ENCODE results near the gene TPGS1.
A peak's percentile ranks its signal among the peaks of the same experiment; 100 is the strongest.

The TPGS1 gene

GRCh38 chr19:474126-475078 is 32.9 kb upstream of the TPGS1 start:
- Histone ChIP-seq H2BK5ac (ENCODE audit: low read length) (peak overlapping the region; percentile 94), H3K14ac (ENCODE audit: low read length) (peak overlapping the region; percentile 75), H3K9me3 (replicated peaks in 1 of 2; ENCODE audit: control insufficient read depth in 2 of 2, insufficient read depth in 1 of 2, low read depth in 1 of 2, low read length in 2 of 2) (no peaks in the 10 kb centered on the region), H2BK120ac (ENCODE audit: low read depth, low read length) (peak overlapping the region; percentile 91), H2AFZ (ENCODE audit: low read length) (peak overlapping the region; percentile 74), H3K4me2 (ENCODE audit: insufficient read depth, low read length, poor library complexity, severe bottlenecking) (no peak overlapping the region), H3K4me3 (ENCODE audit: low read length in 2 of 2) (no peak overlapping the region), H3K4ac (ENCODE audit: low read length) (peak overlapping the region; percentile 76), H2BK15ac (ENCODE audit: low read length) (peak overlapping the region; percentile 98), H2BK12ac (ENCODE audit: low read length) (peak overlapping the region; percentile 98), H3K36me3 (replicated peaks in 1 of 2; ENCODE audit: control insufficient read depth in 2 of 2, insufficient read depth in 2 of 2, low read length in 2 of 2) (no peaks in the 10 kb centered on the region), H3K4me1 (ENCODE audit: control insufficient read depth in 2 of 2, insufficient read depth in 1 of 2, low read depth in 1 of 2, low read length in 2 of 2) (peaks cover 4 to 5% of the 10 kb centered on the region in 2 donors), H3K18ac (ENCODE audit: low read length) (peak overlapping the region; percentile 90), H3K27me3 (ENCODE audit: control insufficient read depth in 3 of 3, insufficient read depth in 3 of 3, low read depth in 1 of 3, low read length in 3 of 3) (peaks cover 0 to 4% (median 0%) of the 10 kb centered on the region in 3 experiments), H4K8ac (ENCODE audit: low read depth, low read length) (no peak overlapping the region), H3K9ac (ENCODE audit: low read depth, low read length, poor library complexity) (peak overlapping the region; percentile 60), H3K27ac (replicated peaks; ENCODE audit: low read length) (no peak overlapping the region), H3K23ac (ENCODE audit: low read depth, low read length, poor library complexity) (peak overlapping the region; percentile 20), H4K91ac (ENCODE audit: low read depth, low read length, poor library complexity) (no peak overlapping the region), H3K79me1 (ENCODE audit: low read depth, low read length) (no peaks in the 10 kb centered on the region), H2AK5ac (ENCODE audit: low read depth, low read length) (peak overlapping the region; percentile 75)
- WGBS, 2 donors (ENCODE audit: extremely low coverage in 2 of 2, insufficient read length in 2 of 2, insufficient replicate concordance in 1 of 2) = no CpG with 5 or more reads among the region's 57 CpGs
- no peak for DNase-seq (ENCODE audit: low spot score)

- peaks cover 6 to 7% of the 10 kb centered on the region in 2 donors for H3K4me1 ChIP-seq (ENCODE audit: control insufficient read depth in 2 of 2, insufficient read depth in 1 of 2, low read depth in 1 of 2, low read length in 2 of 2)
- no peak overlapping the region for H3K23ac ChIP-seq (ENCODE audit: low read depth, low read length, poor library complexity)
- H3K18ac ChIP-seq (ENCODE audit: low read length) = no peak overlapping the region
- no peak overlapping the region for H3K4ac ChIP-seq (ENCODE audit: low read length)
- no peak overlapping the region for H3K27ac ChIP-seq (replicated peaks; ENCODE audit: low read length)
- H2BK5ac ChIP-seq (ENCODE audit: low read length) = no peak overlapping the region
- no peak overlapping the region for H4K8ac ChIP-seq (ENCODE audit: low read depth, low read length)
- no peak overlapping the region for H3K9ac ChIP-seq (ENCODE audit: low read depth, low read length, poor library complexity)
- H3K79me1 ChIP-seq (ENCODE audit: low read depth, low read length) = no peaks in the 10 kb centered on the region
- no peak overlapping the region for H3K4me2 ChIP-seq (ENCODE audit: insufficient read depth, low read length, poor library complexity, severe bottlenecking)
- DNase-seq (ENCODE audit: low spot score) = no peak
- no peak overlapping the region for H4K91ac ChIP-seq (ENCODE audit: low read depth, low read length, poor library complexity)
- H3K9me3 ChIP-seq (replicated peaks in 1 of 2; ENCODE audit: control insufficient read depth in 2 of 2, insufficient read depth in 1 of 2, low read depth in 1 of 2, low read length in 2 of 2) = peaks cover 0 to 1% of the 10 kb centered on the region in 2 donors
- no peak overlapping the region for H2AK5ac ChIP-seq (ENCODE audit: low read depth, low read length)
- peaks cover 0 to 4% (median 0%) of the 10 kb centered on the region in 3 experiments for H3K27me3 ChIP-seq (ENCODE audit: control insufficient read depth in 3 of 3, insufficient read depth in 3 of 3, low read depth in 1 of 3, low read length in 3 of 3)
- H2BK12ac ChIP-seq (ENCODE audit: low read length) = no peak overlapping the region
- H3K4me3 ChIP-seq (ENCODE audit: low read length in 2 of 2) = no peak overlapping the region
- no peaks in the 10 kb centered on the region for H3K36me3 ChIP-seq (replicated peaks in 1 of 2; ENCODE audit: control insufficient read depth in 2 of 2, insufficient read depth in 2 of 2, low read length in 2 of 2)
- no peak overlapping the region for H2BK15ac ChIP-seq (ENCODE audit: low read length)
- no CpG with 5 or more reads among the region's 13 CpGs for WGBS, 2 donors (ENCODE audit: extremely low coverage in 2 of 2, insufficient read length in 2 of 2, insufficient replicate concordance in 1 of 2)
- no peak overlapping the region for H2BK120ac ChIP-seq (ENCODE audit: low read depth, low read length)
- H2AFZ ChIP-seq (ENCODE audit: low read length) = no peak overlapping the region
- no peak overlapping the region for H3K14ac ChIP-seq (ENCODE audit: low read length)
These were observed 31.9 kb upstream of the TPGS1 start for GRCh38 chr19:475360-475759.

GRCh38 chr19:478236-478903 is 28.9 kb upstream of the TPGS1 start:
- no peak overlapping the region for H3K4me3 ChIP-seq (ENCODE audit: low read length in 2 of 2)
- no peak overlapping the region for H3K9ac ChIP-seq (ENCODE audit: low read depth, low read length, poor library complexity)
- peak overlapping the region; percentile 76 for H2BK5ac ChIP-seq (ENCODE audit: low read length)
- no peak overlapping the region for H2BK120ac ChIP-seq (ENCODE audit: low read depth, low read length)
- peaks cover 0 to 4% (median 0%) of the 10 kb centered on the region in 3 experiments for H3K27me3 ChIP-seq (ENCODE audit: control insufficient read depth in 3 of 3, insufficient read depth in 3 of 3, low read depth in 1 of 3, low read length in 3 of 3)
- peak overlapping the region; percentile 88 for H2BK15ac ChIP-seq (ENCODE audit: low read length)
- H3K4me1 ChIP-seq (ENCODE audit: control insufficient read depth in 2 of 2, insufficient read depth in 1 of 2, low read depth in 1 of 2, low read length in 2 of 2) = peaks cover 6% of the 10 kb centered on the region in 2 donors
- peak overlapping the region; percentile 40 for H3K23ac ChIP-seq (ENCODE audit: low read depth, low read length, poor library complexity)
- no peak overlapping the region for H3K4ac ChIP-seq (ENCODE audit: low read length)
- H3K79me1 ChIP-seq (ENCODE audit: low read depth, low read length) = no peaks in the 10 kb centered on the region
- peak overlapping the region; percentile 57 for H2AFZ ChIP-seq (ENCODE audit: low read length)
- no peak overlapping the region for H3K27ac ChIP-seq (replicated peaks; ENCODE audit: low read length)
- DNase-seq (ENCODE audit: low spot score) = no peak
- H2BK12ac ChIP-seq (ENCODE audit: low read length) = peak overlapping the region; percentile 81
- H3K36me3 ChIP-seq (replicated peaks in 1 of 2; ENCODE audit: control insufficient read depth in 2 of 2, insufficient read depth in 2 of 2, low read length in 2 of 2) = no peaks in the 10 kb centered on the region
- H3K4me2 ChIP-seq (ENCODE audit: insufficient read depth, low read length, poor library complexity, severe bottlenecking) = no peak overlapping the region
- H4K91ac ChIP-seq (ENCODE audit: low read depth, low read length, poor library complexity) = no peak overlapping the region
- H3K9me3 ChIP-seq (replicated peaks in 1 of 2; ENCODE audit: control insufficient read depth in 2 of 2, insufficient read depth in 1 of 2, low read depth in 1 of 2, low read length in 2 of 2) = peaks cover 0 to 5% of the 10 kb centered on the region in 2 donors
- H2AK5ac ChIP-seq (ENCODE audit: low read depth, low read length) = peak overlapping the region; percentile 85
- H3K18ac ChIP-seq (ENCODE audit: low read length) = peak overlapping the region; percentile 23
- peak overlapping the region; percentile 6 for H3K14ac ChIP-seq (ENCODE audit: low read length)
- H4K8ac ChIP-seq (ENCODE audit: low read depth, low read length) = no peak overlapping the region
- no CpG with 5 or more reads among the region's 26 CpGs for WGBS, 2 donors (ENCODE audit: extremely low coverage in 2 of 2, insufficient read length in 2 of 2, insufficient replicate concordance in 1 of 2)

GRCh38 chr19:478976-479375 is 28.3 kb upstream of the TPGS1 start:
- Histone ChIP-seq H3K4me3 (ENCODE audit: low read length in 2 of 2) (no peak overlapping the region), H3K9ac (ENCODE audit: low read depth, low read length, poor library complexity) (no peak overlapping the region), H2AK5ac (ENCODE audit: low read depth, low read length) (peak overlapping the region; percentile 85), H2AFZ (ENCODE audit: low read length) (no peak overlapping the region), H3K14ac (ENCODE audit: low read length) (peak overlapping the region; percentile 6), H3K79me1 (ENCODE audit: low read depth, low read length) (peaks cover 1% of the 10 kb centered on the region), H3K27me3 (ENCODE audit: control insufficient read depth in 3 of 3, insufficient read depth in 3 of 3, low read depth in 1 of 3, low read length in 3 of 3) (peaks cover 0 to 4% (median 0%) of the 10 kb centered on the region in 3 experiments), H3K4ac (ENCODE audit: low read length) (no peak overlapping the region), H2BK15ac (ENCODE audit: low read length) (peak overlapping the region; percentile 88), H2BK5ac (ENCODE audit: low read length) (no peak overlapping the region), H3K18ac (ENCODE audit: low read length) (peak overlapping the region; percentile 23), H3K27ac (replicated peaks; ENCODE audit: low read length) (no peak overlapping the region), H3K9me3 (replicated peaks in 1 of 2; ENCODE audit: control insufficient read depth in 2 of 2, insufficient read depth in 1 of 2, low read depth in 1 of 2, low read length in 2 of 2) (peaks cover 0 to 5% of the 10 kb centered on the region in 2 donors), H3K36me3 (replicated peaks in 1 of 2; ENCODE audit: control insufficient read depth in 2 of 2, insufficient read depth in 2 of 2, low read length in 2 of 2) (no peaks in the 10 kb centered on the region), H4K8ac (ENCODE audit: low read depth, low read length) (no peak overlapping the region), H3K4me1 (ENCODE audit: control insufficient read depth in 2 of 2, insufficient read depth in 1 of 2, low read depth in 1 of 2, low read length in 2 of 2) (peaks cover 6 to 9% of the 10 kb centered on the region in 2 donors), H4K91ac (ENCODE audit: low read depth, low read length, poor library complexity) (no peak overlapping the region), H3K4me2 (ENCODE audit: insufficient read depth, low read length, poor library complexity, severe bottlenecking) (no peak overlapping the region), H2BK12ac (ENCODE audit: low read length) (peak overlapping the region; percentile 81), H3K23ac (ENCODE audit: low read depth, low read length, poor library complexity) (peak overlapping the region; percentile 40), H2BK120ac (ENCODE audit: low read depth, low read length) (no peak overlapping the region)
- no peak for DNase-seq (ENCODE audit: low spot score)
- no CpG with 5 or more reads among the region's 14 CpGs for WGBS, 2 donors (ENCODE audit: extremely low coverage in 2 of 2, insufficient read length in 2 of 2, insufficient replicate concordance in 1 of 2)

All from neuronal stem cell (in vitro differentiated cells).